Measurements from ENCODE around the gene NBPF4. TPM values are rescaled to one million over a fixed set of nuclear protein-coding genes. Genes with fewer than 3 reads are reported as not detected.
"Not testable (repeated sequence)": the region's sequence is repeated elsewhere in the genome, so short reads cannot be mapped to it uniquely, and the experiment has no call there.

The NBPF4 gene
- total RNA-seq, 4 donors from 2014 or later = 0.18 TPM; not detected in 3

DNA sequence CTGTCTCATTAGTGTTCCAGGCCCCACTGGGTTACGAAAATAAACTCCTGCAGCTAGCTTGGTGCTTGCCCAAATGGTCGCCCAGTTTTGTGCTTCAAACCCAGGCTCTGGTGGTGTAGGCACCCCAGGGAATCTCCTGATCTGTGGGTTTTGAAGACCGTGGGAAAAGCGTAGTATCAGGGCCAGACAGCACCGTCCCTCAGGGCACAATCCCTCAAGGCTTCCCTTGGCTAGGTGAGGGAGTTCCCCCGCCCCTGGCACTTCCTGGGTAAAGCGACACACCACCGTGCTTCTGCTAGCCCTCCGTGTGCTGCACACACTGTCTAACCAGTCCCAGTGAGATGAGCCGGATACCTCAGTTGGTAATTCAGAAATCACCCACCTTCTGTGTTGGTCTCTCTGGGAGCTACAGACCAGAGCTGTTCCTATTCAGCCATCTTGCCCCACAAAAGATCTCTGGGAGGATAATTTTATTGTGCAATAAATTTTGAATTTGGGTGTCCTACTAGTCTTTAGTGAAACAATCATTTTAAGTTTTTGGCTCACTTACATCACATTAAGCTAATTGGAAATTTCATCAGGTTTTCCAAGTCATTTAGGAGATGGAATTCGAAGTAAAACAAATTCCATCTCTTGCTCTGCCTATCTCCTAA lies 34.3 kb downstream of the NBPF4 start:
- TF ChIP-seq, protein P1, sequence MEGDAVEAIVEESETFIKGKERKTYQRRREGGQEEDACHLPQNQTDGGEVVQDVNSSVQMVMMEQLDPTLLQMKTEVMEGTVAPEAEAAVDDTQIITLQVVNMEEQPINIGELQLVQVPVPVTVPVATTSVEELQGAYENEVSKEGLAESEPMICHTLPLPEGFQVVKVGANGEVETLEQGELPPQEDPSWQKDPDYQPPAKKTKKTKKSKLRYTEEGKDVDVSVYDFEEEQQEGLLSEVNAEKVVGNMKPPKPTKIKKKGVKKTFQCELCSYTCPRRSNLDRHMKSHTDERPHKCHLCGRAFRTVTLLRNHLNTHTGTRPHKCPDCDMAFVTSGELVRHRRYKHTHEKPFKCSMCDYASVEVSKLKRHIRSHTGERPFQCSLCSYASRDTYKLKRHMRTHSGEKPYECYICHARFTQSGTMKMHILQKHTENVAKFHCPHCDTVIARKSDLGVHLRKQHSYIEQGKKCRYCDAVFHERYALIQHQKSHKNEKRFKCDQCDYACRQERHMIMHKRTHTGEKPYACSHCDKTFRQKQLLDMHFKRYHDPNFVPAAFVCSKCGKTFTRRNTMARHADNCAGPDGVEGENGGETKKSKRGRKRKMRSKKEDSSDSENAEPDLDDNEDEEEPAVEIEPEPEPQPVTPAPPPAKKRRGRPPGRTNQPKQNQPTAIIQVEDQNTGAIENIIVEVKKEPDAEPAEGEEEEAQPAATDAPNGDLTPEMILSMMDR (IDR thresholded peaks at IDR 0.05) = no peak
- TF ChIP-seq POLR2A (IDR thresholded peaks at IDR 0.05) = no peak
- no peak for DNase-seq
- intact Hi-C loops (cut with DNase I; ENCODE audit: low total_unique reads) = no loop called here
- H3K4me1 ChIP-seq = no peaks in the 10 kb centered on the region
- no peaks in the 10 kb centered on the region for H3K36me3 ChIP-seq
- H3K9me3 ChIP-seq = no peaks in the 10 kb centered on the region
- no peak overlapping the region for H3K4me3 ChIP-seq
- no peak overlapping the region for H3K27ac ChIP-seq
- no peaks in the 10 kb centered on the region for H3K27me3 ChIP-seq

DNA sequence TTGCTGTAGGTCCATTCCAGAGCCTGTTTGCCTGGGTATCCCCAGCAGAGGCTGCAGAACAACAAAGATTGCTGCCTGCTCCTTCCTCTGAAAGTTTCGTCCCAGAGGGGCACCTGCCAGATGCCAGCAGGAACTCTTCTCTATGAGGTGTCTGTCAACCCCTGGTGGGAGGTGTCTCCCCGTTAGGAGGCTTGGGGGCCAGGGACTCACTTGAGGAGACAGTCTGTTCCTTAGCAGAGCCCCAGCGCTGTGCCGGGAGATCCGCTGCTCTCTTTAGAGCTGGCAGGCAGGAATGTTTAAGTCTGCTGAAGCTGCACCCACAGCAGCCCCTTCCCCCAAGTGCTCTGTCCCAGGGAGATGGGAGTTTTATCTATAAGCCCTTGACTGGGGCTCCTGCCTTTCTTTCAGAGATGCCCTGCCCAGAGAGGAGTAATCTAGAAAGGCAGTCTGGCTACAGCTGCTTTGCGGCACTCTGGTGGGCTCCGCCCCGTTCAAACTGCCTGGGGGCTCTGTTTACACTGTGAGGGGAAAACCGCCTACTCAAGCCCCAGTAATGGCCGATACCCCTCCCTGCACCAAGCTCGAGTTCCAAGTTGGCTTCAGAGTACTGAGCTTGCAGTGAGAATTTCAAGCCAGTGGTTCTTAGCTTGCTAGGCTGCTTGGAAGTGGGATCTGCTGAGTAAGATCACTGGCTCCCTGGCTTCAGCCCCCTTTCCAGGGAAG lies 35.0 kb downstream of the NBPF4 start:
- Histone ChIP-seq H3K27me3 (no peaks in the 10 kb centered on the region), H3K9me3 (no peaks in the 10 kb centered on the region), H3K4me3 (no peak overlapping the region), H3K36me3 (no peaks in the 10 kb centered on the region), H3K27ac (no peak overlapping the region), H3K4me1 (no peaks in the 10 kb centered on the region)
- no peak for TF ChIP-seq POLR2A (IDR thresholded peaks at IDR 0.05)
- TF ChIP-seq, protein P1 (IDR thresholded peaks at IDR 0.05) = no peak
- intact Hi-C loops (cut with DNase I; ENCODE audit: low total_unique reads) = no loop called here
- DNase-seq = no peak

DNA sequence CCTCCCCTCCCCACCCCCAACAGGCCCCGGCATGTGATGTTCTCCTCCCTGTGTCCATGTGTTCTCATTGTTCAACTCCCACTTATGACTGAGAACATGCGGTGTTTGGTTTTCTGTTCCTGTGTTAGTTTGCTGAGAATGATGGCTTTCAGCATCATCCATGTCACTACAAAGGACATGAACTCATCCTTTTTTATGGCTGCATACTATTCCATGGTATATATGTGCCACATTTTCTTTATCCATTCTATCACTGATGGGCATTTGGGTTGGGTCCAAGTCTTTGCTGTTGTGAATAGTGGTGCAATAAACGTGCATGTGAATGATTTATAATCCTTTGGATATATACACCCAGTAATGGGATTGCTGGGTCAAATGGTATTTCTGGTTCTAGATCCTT lies 40.3 kb downstream of the NBPF4 start:
- H3K27ac ChIP-seq; intact Hi-C loops (cut with DNase I; ENCODE audit: low total_unique reads): not testable (repeated sequence)

DNA sequence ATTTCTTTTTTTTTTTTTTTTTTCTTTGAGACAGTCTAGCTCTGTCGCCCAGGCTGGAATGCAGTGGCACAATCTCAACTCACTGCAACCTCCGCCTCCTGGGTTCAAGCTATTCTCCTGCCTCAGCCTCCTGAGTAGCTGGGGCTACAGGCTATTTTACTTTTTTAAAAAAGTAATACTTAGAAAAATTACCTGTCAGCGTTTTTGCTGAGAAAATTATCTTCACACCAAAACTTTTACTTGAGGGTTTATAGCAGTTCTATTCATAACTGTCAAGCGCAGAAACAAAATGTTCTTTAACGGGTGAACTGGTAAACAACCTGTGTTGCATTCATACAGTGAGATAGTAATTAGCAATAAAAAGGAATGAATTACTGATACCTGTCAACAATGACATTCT lies 42.2 kb downstream of the NBPF4 start:
- Histone ChIP-seq H3K27ac (no peak overlapping the region), H3K4me1 (no peaks in the 10 kb centered on the region), H3K36me3 (no peaks in the 10 kb centered on the region), H3K27me3 (no peaks in the 10 kb centered on the region), H3K9me3 (no peaks in the 10 kb centered on the region), H3K4me3 (no peak overlapping the region)
- intact Hi-C loops (cut with DNase I; ENCODE audit: low total_unique reads) = no loop called here
- no peak for DNase-seq
- no peak for TF ChIP-seq POLR2A (IDR thresholded peaks at IDR 0.05)

More for the DNA sequence above, 40.3 kb downstream of the NBPF4 start:
- not testable (repeated sequence) for H3K27me3 ChIP-seq, H3K36me3 ChIP-seq, H3K4me1 ChIP-seq, H3K4me3 ChIP-seq, H3K9me3 ChIP-seq, DNase-seq

DNA sequence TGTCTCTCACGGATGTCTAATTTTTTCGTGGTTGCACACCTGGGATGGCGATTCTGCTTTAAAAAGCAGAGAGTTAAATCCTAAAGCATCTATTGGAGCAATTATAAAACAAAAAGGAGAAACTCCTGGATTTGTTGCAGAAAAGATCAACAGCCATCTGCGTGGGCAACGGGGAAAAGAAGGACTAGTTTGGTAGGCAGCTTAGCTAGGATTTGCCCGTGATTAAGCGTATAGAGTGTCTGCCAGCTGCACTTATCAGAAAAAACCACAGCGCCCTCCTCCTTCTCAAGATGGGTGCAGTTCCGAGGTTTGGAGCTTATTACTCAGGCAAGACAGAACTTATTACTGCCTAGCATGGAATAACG lies 43.2 kb downstream of the NBPF4 start:
- no peak for TF ChIP-seq POLR2A (IDR thresholded peaks at IDR 0.05)
- TF ChIP-seq, protein P1 (IDR thresholded peaks at IDR 0.05) = peak in 2 of 4 experiments; percentile 12 to 16
- DNase-seq = peak; percentile 22 to 38
- no peaks in the 10 kb centered on the region for H3K36me3 ChIP-seq
- H3K4me3 ChIP-seq = peak overlapping the region; percentile 70 to 79
- H3K27ac ChIP-seq = peak overlapping the region; percentile 84 to 92
- no peaks in the 10 kb centered on the region for H3K9me3 ChIP-seq
- no peaks in the 10 kb centered on the region for H3K4me1 ChIP-seq
- intact Hi-C loops (cut with DNase I; ENCODE audit: low total_unique reads) = no loop called here
- H3K27me3 ChIP-seq = no peaks in the 10 kb centered on the region

Data from uterus (tissue), 4 donors.